MCF 10A (cell line): ENCODE measurements around the gene ZER1. TPM values are rescaled to one million over a fixed set of nuclear protein-coding genes. Genes with fewer than 3 reads are reported as not detected.

Experiments
- BruUV-seq: library from RNA; stranded (reverse); fragments of 400-500 nt; replicated peaks from 2 replicates; lab custom pipeline; 2021; lab: Mats Ljungman, UMichigan
- CTCF ChIA-PET: fragments of 300-600 bp; sonication (Branson Sonifier 250); formaldehyde crosslinking; extraction: SDS; loops from one replicate; lab custom pipeline; 2021; ENCODE audit warnings: antibody characterized with exemption, inconsistent platforms; lab: Yijun Ruan, JAX
- POLR2A ChIA-PET: fragments of 300-600, 350-650 bp; sonication (Branson Sonifier 250); formaldehyde crosslinking; extraction: SDS; loops from one replicate; lab custom pipeline; 2020; ENCODE audit warnings: antibody characterized with exemption, inconsistent platforms; lab: Yijun Ruan, JAX
- DNase-seq: peaks from one replicate; pipeline ENCODE4 v3.0.0-alpha.2; 2018; ENCODE audit not compliant: unreplicated experiment
- H3K27ac Mint-ChIP-seq: one replicate; pipeline ENCODE4 v1.8.0; 2022; ENCODE audit warnings: mild to moderate bottlenecking, low read depth, mixed read lengths; ENCODE audit not compliant: unreplicated experiment
- H3K27me3 Mint-ChIP-seq: one replicate; pipeline ENCODE4 v1.8.0; 2022; ENCODE audit warnings: mixed read lengths; ENCODE audit not compliant: insufficient read depth, unreplicated experiment
- H3K36me3 Mint-ChIP-seq: one replicate; pipeline ENCODE4 v1.8.0; 2022; ENCODE audit warnings: mild to moderate bottlenecking, moderate library complexity, mixed read lengths; ENCODE audit not compliant: insufficient read depth, unreplicated experiment
- H3K4me1 Mint-ChIP-seq: one replicate; pipeline ENCODE4 v1.8.0; 2022; ENCODE audit warnings: mixed read lengths; ENCODE audit not compliant: insufficient read depth, unreplicated experiment
- H3K4me3 Mint-ChIP-seq: one replicate; pipeline ENCODE4 v1.8.0; 2022; ENCODE audit warnings: mild to moderate bottlenecking, moderate library complexity, mixed read lengths; ENCODE audit not compliant: unreplicated experiment
- H3K9me3 Mint-ChIP-seq: one replicate; pipeline ENCODE4 v1.8.0; 2022; ENCODE audit warnings: mixed read lengths; ENCODE audit not compliant: unreplicated experiment
- CTCF ChIP-seq: fragments of 200-600 bp; IDR thresholded peaks from one replicate; pipeline ENCODE4 v1.8.0; 2022; ENCODE audit warnings: antibody characterized with exemption, mild to moderate bottlenecking; ENCODE audit not compliant: unreplicated experiment
- intact Hi-C: fragments of 100-400 bp; cut with micrococcal nuclease; formaldehyde crosslinking; loops from 2 replicates; pipeline ENCODE4 v1.14.1; 2022
- total RNA-seq: library from RNA; stranded (reverse); gene quantifications from 2 replicates; pipeline ENCODE4 v1.2.3, GENCODE V29; 2022

Gene ZER1
- total RNA-seq, 1 experiment from 2014 or later: 19.5 TPM

GRCh38 chr9:128809831-128810230 lies 38.1 kb upstream of the ZER1 start:
- H3K9me3 Mint-ChIP-seq: no peaks in the 10 kb centered on the region
- no peak overlapping the region for H3K4me3 Mint-ChIP-seq
- H3K4me1 Mint-ChIP-seq: no peaks in the 10 kb centered on the region
- intact Hi-C loops: loop anchor here (10.0 kb wide), 1 partner anchor 175 kb away; no protein-coding TSS in a partner anchor
- no peak overlapping the region for H3K27ac Mint-ChIP-seq
- no peak for TF ChIP-seq CTCF
- H3K27me3 Mint-ChIP-seq: no peaks in the 10 kb centered on the region
- no TSS peak for BruUV-seq
- POLR2A ChIA-PET: interaction anchor here (0.6 kb wide), 1 partner anchor 20 kb away, joined by 3 read pairs; no protein-coding TSS in a partner anchor
- peaks cover 16% of the 10 kb centered on the region for H3K36me3 Mint-ChIP-seq
- no peak for DNase-seq
- CTCF ChIA-PET: no interaction called here

- BruUV-seq: no TSS peak
- CTCF ChIA-PET: interaction anchor here (0.7 to 1.0 kb wide), 2 partner anchors 9 kb away, joined by 3 to 4 read pairs; partner anchors contain the start of gene ENDOG
- no peaks in the 10 kb centered on the region for H3K4me1 Mint-ChIP-seq
- intact Hi-C loops: no loop called here
- peaks cover 23% of the 10 kb centered on the region for H3K36me3 Mint-ChIP-seq
- no peak overlapping the region for H3K27ac Mint-ChIP-seq
- no peak for DNase-seq
- H3K27me3 Mint-ChIP-seq: no peaks in the 10 kb centered on the region
- no peaks in the 10 kb centered on the region for H3K9me3 Mint-ChIP-seq
- POLR2A ChIA-PET: interaction anchor here (0.6 to 0.9 kb wide), 3 partner anchors 9 to 174 kb away, joined by 3 to 6 read pairs (median 3); partner anchors contain the start of gene ENDOG
- H3K4me3 Mint-ChIP-seq: no peak overlapping the region
- no peak for TF ChIP-seq CTCF
Observed at GRCh38 chr9:128809036-128809599, 37.4 kb upstream of the ZER1 start.

GRCh38 chr9:128808543-128808942 lies 36.8 kb upstream of the ZER1 start:
- no peaks in the 10 kb centered on the region for H3K4me1 Mint-ChIP-seq
- intact Hi-C loops: no loop called here
- peaks cover 29% of the 10 kb centered on the region for H3K36me3 Mint-ChIP-seq
- POLR2A ChIA-PET: interaction anchor here (0.8 to 0.9 kb wide), 2 partner anchors 10 to 173 kb away, joined by 3 to 6 read pairs; partner anchors contain the start of gene ENDOG
- BruUV-seq: no TSS peak
- H3K4me3 Mint-ChIP-seq: no peak overlapping the region
- CTCF ChIA-PET: interaction anchor here (0.7 to 1.0 kb wide), 2 partner anchors 8 to 9 kb away, joined by 3 to 4 read pairs; partner anchors contain the start of gene ENDOG
- no peaks in the 10 kb centered on the region for H3K27me3 Mint-ChIP-seq
- H3K9me3 Mint-ChIP-seq: no peaks in the 10 kb centered on the region
- DNase-seq: no peak
- peak overlapping the region; percentile 34 for H3K27ac Mint-ChIP-seq
- TF ChIP-seq CTCF: no peak

GRCh38 chr9:128807827-128808226 lies 36.1 kb upstream of the ZER1 start:
- H3K4me3 Mint-ChIP-seq: no peak overlapping the region
- no peaks in the 10 kb centered on the region for H3K9me3 Mint-ChIP-seq
- BruUV-seq: no TSS peak
- CTCF ChIA-PET: no interaction called here
- no peak overlapping the region for H3K27ac Mint-ChIP-seq
- H3K4me1 Mint-ChIP-seq: no peaks in the 10 kb centered on the region
- peaks cover 36% of the 10 kb centered on the region for H3K36me3 Mint-ChIP-seq
- intact Hi-C loops: no loop called here
- DNase-seq: no peak
- H3K27me3 Mint-ChIP-seq: no peaks in the 10 kb centered on the region
- POLR2A ChIA-PET: interaction anchor here (0.6 kb wide), 1 partner anchor 84 kb away, joined by 5 read pairs; the partner anchor contains the start of gene ZDHHC12
- no peak for TF ChIP-seq CTCF
